ENCODE measurements around the gene RNF34.

The RNF34 gene

GRCh38 chr12:121391619-121392324, 8.1 kb upstream of the RNF34 start:
- no peak for DNase-seq

DNA sequence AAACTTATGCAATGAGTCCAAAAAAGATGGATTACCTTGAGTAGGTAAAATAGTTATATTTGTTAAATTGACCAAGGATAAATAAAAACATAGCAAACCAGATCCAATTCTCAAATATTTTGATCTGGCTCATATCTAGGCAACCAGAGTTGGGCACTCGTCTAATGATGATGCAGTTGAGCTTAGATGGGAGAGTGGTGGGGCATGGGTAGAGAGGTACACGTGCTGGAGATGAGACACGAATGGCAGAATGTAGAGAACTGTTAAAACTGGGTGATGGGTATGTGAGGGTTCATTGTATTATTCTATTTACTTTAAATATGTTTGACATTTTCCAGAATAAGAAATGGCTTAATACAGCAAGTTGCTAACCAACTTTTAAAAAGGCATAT, 7.6 kb upstream of the RNF34 start:
- DNase-seq = no peak

GRCh38 chr12:121397521-121397920, 2.4 kb upstream of the RNF34 start:
- DNase-seq = no peak

GRCh38 chr12:121398355-121398754, 1.6 kb upstream of the RNF34 start:
- no peak for DNase-seq

GRCh38 chr12:121400332-121401139, 618 bp downstream of the RNF34 start:
- peak; percentile 6 for DNase-seq

- no peak for DNase-seq
Measured at GRCh38 chr12:121403721-121404120, 3.8 kb downstream of the RNF34 start.

DNA sequence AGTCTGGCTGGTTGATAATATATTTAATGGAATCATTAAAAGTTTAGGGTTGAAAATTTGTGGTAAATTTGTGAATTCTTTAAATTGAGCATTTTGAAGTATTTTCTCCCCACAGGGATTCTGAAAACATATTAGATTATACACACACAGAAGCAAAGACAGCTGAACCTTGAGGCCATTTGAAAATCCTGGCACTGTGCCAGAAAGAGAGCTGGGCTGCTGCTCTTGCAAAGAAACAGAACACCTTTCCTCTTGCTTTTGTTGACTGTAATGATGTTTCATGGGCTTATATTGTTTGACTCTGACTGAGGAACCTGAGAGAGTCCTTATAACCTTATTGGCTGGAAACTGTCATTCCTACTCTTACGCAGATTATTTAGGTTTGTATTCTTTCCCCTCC, 4.8 kb downstream of the RNF34 start:
- DNase-seq = peak; percentile 79

DNA sequence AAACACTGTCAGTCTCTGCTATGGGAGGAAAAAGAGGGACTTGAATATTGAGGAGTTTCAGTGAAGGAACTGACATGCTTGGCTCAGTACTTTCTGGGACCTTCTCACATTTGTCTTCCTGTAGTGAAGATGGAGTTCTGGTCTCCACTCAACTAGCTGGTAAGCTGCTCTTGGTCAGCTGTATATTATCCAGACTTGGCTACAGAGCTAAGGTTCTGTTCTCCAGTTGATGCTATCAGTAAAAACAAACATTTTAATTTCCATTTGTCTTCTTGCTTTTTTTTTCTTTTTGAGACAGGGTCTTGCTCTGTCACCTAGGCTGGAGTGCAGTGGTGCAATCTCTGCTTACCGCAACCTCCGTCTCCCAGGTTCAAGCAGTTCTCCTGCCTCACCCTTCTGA, 5.3 kb downstream of the RNF34 start:
- no peak for DNase-seq

GRCh38 chr12:121413917-121414316, 14.0 kb downstream of the RNF34 start:
- DNase-seq = no peak

- no peak for DNase-seq
Measured at GRCh38 chr12:121417847-121418246, 17.9 kb downstream of the RNF34 start.

GRCh38 chr12:121420109-121420508, 20.2 kb downstream of the RNF34 start:
- no peak for DNase-seq

DNA sequence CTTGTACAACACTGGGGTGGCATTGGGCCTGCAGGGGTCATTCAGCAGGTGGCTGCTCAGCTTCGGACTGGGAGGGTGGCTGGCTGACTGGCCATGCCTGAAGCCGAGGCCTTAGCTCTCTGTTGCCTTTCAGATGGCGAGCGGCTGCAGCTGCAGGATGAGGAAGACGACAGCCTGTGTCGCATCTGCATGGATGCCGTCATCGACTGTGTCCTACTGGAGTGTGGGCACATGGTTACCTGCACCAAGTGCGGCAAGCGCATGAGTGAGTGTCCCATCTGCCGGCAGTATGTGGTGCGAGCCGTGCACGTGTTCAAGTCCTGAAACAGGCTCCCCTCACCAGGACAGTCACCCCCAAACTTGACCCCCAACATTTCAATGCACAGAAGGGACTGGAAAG, 23.3 kb downstream of the RNF34 start:
- no peak for DNase-seq

- DNase-seq = no peak
Measured at GRCh38 chr12:121423682-121424623, 24.0 kb downstream of the RNF34 start.

GRCh38 chr12:121424624-121424975, 24.7 kb downstream of the RNF34 start:
- DNase-seq = no peak

DNA sequence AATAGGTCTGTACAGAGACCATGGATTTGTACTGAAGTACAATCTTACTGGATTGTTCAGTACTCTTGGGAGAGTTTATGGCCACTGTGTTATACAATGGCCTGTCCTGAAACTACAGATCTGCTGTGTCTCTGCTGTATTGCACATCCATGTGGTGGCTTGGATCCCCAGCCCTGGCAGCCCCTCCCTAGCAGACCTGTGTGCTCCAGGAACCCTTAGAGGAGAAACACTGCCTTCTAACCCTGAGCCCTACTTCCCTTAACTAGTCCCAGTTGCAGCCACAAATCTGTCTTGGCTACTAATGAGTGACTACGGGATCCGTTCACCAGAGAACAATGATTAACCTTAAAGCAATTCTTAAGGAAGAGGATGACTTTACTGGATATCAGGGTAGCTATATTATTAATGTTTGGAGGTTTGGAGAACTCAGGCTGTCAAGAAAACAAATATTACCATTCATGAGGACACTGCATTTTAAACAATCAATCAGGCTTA, 27.7 kb downstream of the RNF34 start:
- no peak for DNase-seq

- DNase-seq = no peak
Measured at GRCh38 chr12:121428883-121429282, 29.0 kb downstream of the RNF34 start.

GRCh38 chr12:121430833-121431415, 31.0 kb downstream of the RNF34 start:
- DNase-seq = no peak

DNA sequence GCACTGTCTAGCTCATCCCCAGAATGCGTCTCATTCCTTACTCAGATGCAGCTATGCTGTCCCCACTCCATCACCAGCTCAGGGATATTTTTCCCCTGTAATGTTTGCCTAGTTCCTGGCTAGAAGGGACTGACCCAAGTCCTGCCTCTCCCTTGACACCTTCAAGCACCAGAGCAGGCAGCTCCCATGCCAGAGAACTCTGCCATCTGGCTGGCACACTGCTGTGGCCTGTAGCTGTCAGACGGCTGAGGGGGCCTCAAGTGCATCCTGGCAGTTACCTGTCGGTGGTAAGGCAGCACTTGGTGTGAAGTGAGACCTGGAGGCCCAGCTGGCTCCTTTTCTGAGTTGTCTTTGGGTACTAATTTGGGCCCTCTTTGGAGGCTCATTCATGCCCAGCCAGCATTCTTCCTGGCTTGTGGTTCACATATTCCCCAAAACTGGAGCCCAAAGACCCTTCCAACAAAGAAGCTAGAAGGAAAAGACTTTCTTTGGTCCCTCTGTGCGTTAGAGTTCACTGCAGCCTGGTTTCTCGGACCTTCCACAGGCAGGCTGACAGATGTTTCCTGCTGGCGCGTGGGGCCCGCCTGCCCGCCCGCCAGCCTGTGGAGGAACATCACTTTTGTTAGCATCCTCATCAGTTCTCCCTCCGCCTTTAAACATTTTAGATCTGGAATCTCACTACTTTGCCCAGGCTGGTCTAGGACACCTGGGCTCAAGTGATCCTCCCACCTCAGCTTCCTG, 33.0 kb downstream of the RNF34 start:
- DNase-seq = no peak

GRCh38 chr12:121436706-121437105, 36.8 kb downstream of the RNF34 start:
- DNase-seq = no peak

DNA sequence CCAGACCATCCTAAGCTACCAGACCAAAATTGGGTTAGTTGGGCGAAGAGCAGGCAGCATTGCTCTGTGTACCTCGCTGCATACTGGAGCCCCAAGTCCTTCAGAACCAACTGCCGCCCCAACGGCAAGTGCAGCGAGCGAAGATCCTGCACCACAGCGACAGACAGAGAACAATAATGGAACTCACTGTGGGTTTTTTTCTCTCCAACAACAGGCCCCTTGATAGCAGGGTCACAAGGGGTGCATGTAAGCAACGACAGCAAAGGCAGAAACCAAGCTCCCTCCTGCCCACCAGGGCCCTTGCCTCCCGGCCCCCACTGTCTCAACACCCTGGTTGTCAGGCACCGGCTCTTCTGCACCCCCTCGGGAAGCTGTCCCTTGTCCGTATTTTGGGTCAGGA, 39.0 kb downstream of the RNF34 start:
- no peak for DNase-seq

DNA sequence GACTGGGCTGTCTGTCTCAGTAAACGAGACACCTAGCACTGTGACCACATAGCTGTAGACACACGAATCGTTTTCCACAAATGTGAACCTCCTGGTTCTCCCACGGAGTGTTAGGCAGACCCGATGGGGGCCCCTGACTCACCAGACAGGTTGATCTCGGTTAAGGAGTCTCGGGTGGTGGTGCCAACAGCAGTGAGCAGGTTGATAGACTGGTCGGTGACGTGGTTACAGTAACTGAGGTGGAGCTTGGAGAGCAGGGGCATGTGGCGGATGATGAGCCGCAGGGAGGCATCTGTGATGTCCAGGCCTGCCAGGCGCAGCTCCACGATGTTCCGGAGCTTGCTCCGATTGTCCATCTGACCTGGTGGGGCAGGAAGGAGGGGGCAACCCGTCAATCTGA, 39.8 kb downstream of the RNF34 start:
- no peak for DNase-seq

DNA sequence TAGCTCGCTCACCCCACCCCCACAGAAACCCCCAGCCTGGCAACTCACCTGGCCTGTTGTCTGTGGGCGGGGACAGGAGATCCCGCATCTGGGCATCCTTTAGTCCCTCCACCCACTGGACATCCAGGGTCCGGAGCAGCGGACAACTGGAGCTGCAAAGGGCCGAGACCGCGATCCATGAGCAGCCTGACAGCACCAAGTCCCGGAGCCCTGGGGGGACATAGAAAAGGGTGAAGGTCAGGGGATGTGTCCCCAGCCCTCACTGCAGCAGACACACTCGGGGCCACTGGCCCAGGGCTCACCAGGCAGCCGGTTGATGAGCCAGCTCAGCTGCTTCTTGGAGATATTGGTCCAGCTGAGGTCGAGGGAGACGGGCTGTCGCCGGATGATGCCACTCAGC, 40.9 kb downstream of the RNF34 start:
- DNase-seq = no peak
